ENCODE measurements around the gene NEDD4L. TPM values are rescaled to one million over a fixed set of nuclear protein-coding genes. Genes with fewer than 3 reads are reported as not detected.

The NEDD4L gene
- total RNA-seq, 1 experiment from 2014 or later = 42.9 TPM

DNA sequence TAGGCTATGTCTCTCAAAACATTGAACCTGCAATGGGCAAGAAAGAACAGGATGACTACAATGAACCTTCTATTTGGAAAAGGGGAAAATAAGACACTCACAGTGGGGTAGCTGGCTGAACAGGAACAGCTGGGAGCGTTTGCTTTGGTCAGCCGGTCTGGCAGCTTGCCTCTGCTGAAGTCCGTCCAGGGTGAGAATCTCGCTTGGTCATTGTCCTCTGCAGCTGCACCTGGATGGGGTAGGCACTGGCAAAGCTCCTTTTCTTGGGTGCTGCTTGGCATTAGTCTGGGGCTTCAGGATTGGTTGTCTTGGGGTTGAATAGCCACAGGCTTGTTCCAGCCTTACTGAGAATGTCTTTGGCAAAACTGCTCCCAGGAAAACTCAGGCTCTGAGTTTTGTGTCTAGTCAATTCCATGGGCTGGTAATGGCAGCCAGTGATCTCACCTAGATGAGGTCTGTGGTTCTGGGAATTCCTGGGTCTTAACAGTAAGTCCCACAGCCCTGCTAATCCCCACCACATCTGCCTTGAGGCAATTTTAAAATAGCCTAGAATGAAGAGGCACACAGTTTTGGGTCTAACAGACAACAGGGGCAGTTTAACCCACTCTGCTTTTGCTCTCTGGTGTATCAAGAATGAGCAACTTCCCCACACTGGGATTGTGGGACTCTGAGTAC lies 13.4 kb downstream of the NEDD4L start:
- intact Hi-C loops (cut with micrococcal nuclease; ENCODE audit: unreplicated experiment) (no loop called here), in situ Hi-C loops (cut with HindIII; ENCODE audit: low pct_unique_long_range_greater_than_20kb, low sequenced_read_pairs) (no loop called here)
- ChIA-PET CTCF (no interaction called here), POLR2A (no interaction called here)
- no peak overlapping the region for H3K27ac ChIP-seq (ENCODE audit: low read length)
- H3K4me1 ChIP-seq (ENCODE audit: control insufficient read depth, insufficient read depth, low read length) = no peaks in the 10 kb centered on the region
- H3K4me3 ChIP-seq (ENCODE audit: low read depth in 2 of 2, low read length in 2 of 2) = no peak overlapping the region
- BruUV-seq (replicated peaks) = no TSS peak
- TF ChIP-seq, protein P1, sequence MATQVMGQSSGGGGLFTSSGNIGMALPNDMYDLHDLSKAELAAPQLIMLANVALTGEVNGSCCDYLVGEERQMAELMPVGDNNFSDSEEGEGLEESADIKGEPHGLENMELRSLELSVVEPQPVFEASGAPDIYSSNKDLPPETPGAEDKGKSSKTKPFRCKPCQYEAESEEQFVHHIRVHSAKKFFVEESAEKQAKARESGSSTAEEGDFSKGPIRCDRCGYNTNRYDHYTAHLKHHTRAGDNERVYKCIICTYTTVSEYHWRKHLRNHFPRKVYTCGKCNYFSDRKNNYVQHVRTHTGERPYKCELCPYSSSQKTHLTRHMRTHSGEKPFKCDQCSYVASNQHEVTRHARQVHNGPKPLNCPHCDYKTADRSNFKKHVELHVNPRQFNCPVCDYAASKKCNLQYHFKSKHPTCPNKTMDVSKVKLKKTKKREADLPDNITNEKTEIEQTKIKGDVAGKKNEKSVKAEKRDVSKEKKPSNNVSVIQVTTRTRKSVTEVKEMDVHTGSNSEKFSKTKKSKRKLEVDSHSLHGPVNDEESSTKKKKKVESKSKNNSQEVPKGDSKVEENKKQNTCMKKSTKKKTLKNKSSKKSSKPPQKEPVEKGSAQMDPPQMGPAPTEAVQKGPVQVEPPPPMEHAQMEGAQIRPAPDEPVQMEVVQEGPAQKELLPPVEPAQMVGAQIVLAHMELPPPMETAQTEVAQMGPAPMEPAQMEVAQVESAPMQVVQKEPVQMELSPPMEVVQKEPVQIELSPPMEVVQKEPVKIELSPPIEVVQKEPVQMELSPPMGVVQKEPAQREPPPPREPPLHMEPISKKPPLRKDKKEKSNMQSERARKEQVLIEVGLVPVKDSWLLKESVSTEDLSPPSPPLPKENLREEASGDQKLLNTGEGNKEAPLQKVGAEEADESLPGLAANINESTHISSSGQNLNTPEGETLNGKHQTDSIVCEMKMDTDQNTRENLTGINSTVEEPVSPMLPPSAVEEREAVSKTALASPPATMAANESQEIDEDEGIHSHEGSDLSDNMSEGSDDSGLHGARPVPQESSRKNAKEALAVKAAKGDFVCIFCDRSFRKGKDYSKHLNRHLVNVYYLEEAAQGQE (IDR thresholded peaks at IDR 0.05; ENCODE audit: insufficient read depth in 1 of 2, low read depth in 2 of 2, low read length in 1 of 2) = no peak
- TF ChIP-seq SIN3A (IDR thresholded peaks at IDR 0.05; ENCODE audit: borderline replicate concordance, insufficient read depth, low read depth, low read length) (no peak), TCF7L2 (IDR thresholded peaks at IDR 0.05; ENCODE audit: low read depth, low read length) (no peak), POLR2AphosphoS5 (IDR thresholded peaks at IDR 0.05; ENCODE audit: low read depth, low read length) (no peak)
- TF ChIP-seq, protein P2, sequence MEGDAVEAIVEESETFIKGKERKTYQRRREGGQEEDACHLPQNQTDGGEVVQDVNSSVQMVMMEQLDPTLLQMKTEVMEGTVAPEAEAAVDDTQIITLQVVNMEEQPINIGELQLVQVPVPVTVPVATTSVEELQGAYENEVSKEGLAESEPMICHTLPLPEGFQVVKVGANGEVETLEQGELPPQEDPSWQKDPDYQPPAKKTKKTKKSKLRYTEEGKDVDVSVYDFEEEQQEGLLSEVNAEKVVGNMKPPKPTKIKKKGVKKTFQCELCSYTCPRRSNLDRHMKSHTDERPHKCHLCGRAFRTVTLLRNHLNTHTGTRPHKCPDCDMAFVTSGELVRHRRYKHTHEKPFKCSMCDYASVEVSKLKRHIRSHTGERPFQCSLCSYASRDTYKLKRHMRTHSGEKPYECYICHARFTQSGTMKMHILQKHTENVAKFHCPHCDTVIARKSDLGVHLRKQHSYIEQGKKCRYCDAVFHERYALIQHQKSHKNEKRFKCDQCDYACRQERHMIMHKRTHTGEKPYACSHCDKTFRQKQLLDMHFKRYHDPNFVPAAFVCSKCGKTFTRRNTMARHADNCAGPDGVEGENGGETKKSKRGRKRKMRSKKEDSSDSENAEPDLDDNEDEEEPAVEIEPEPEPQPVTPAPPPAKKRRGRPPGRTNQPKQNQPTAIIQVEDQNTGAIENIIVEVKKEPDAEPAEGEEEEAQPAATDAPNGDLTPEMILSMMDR (IDR thresholded peaks at IDR 0.05) = no peak
- H3K27me3 ChIP-seq (ENCODE audit: control insufficient read depth, insufficient read depth, low read length) = no peaks in the 10 kb centered on the region
- ATAC-seq (no peak), DNase-seq (ENCODE audit: low read depth, low spot score) (no peak)
- no peaks in the 10 kb centered on the region for H3K36me3 ChIP-seq (ENCODE audit: control insufficient read depth, insufficient read depth, low read length)
- H3K9me3 ChIP-seq (ENCODE audit: control insufficient read depth, insufficient read depth, low read depth, low read length) = no peaks in the 10 kb centered on the region

DNA sequence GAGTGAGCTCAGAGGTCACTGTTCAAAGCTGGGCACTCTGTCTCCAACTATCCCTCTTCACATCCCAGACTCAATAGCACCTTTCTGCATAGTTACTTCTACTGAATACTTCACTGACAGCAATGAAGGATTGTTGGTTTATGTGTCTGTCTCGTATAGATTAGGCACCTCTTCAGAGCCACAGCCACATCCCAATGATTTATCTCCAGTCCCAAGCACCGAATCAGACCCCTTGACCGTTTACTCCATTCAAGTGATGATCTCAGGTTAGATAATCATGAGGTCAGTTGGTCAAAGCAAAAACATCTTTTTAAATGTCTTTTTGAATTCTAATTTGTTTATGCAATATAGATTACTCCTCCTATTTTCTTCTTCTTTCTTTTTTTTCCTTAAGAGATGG lies 14.7 kb downstream of the NEDD4L start:
- no peaks in the 10 kb centered on the region for H3K4me1 ChIP-seq (ENCODE audit: control insufficient read depth, insufficient read depth, low read length)
- in situ Hi-C loops (cut with HindIII; ENCODE audit: low pct_unique_long_range_greater_than_20kb, low sequenced_read_pairs) (no loop called here), intact Hi-C loops (cut with micrococcal nuclease; ENCODE audit: unreplicated experiment) (no loop called here)
- no peaks in the 10 kb centered on the region for H3K36me3 ChIP-seq (ENCODE audit: control insufficient read depth, insufficient read depth, low read length)
- POLR2A ChIA-PET = no interaction called here
- no TSS peak for BruUV-seq (replicated peaks)
- no peak for ATAC-seq
- no peak for DNase-seq (ENCODE audit: low read depth, low spot score)
- H3K9me3 ChIP-seq (ENCODE audit: control insufficient read depth, insufficient read depth, low read depth, low read length) = no peaks in the 10 kb centered on the region
- H3K27me3 ChIP-seq (ENCODE audit: control insufficient read depth, insufficient read depth, low read length) = no peaks in the 10 kb centered on the region
- H3K4me3 ChIP-seq (ENCODE audit: low read depth in 2 of 2, low read length in 2 of 2) = no peak overlapping the region
- no peak for TF ChIP-seq POLR2AphosphoS5 (IDR thresholded peaks at IDR 0.05; ENCODE audit: low read depth, low read length)
- TF ChIP-seq, protein P2 (IDR thresholded peaks at IDR 0.05) = no peak
- no peak for TF ChIP-seq SIN3A (IDR thresholded peaks at IDR 0.05; ENCODE audit: borderline replicate concordance, insufficient read depth, low read depth, low read length)
- H3K27ac ChIP-seq (ENCODE audit: low read length) = no peak overlapping the region
- CTCF ChIA-PET = no interaction called here
